Measurements from ENCODE around the gene RNF14.

The RNF14 gene

DNA sequence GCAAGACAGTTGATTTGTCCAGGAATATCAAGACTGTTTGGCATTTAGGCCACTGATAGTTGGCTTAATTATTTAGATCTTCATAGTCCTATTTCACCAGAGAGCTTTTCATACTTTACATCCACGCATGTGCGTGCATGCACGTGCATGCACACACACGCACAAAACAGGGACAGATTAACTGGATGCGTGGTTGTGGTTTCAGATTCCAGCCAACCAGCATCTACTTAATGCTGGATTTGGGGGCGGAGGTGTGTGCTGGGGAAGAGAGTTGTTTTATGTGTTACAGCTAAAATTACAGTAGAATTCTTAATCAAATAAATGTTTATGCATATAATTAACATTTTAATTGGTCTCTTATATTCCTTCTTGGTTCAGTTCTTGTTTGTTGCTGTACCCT lies 7.3 kb downstream of the RNF14 start:
- Histone ChIP-seq H3K27ac (ENCODE audit: insufficient read depth, low read length, poor library complexity, severe bottlenecking) (no peak overlapping the region), H3K4me1 (ENCODE audit: control insufficient read depth, insufficient read depth, low read length, poor library complexity, severe bottlenecking) (no peaks in the 10 kb centered on the region), H3K9me3 (ENCODE audit: control insufficient read depth, low read length) (no peaks in the 10 kb centered on the region), H3K36me3 (ENCODE audit: control insufficient read depth, insufficient read depth, low read length) (peaks cover 56% of the 10 kb centered on the region), H3K4me3 (ENCODE audit: insufficient read depth, low read depth, low read length, poor library complexity, severe bottlenecking) (no peak overlapping the region), H3K27me3 (replicated peaks; ENCODE audit: control insufficient read depth, insufficient read depth, low read length, poor library complexity, severe bottlenecking) (no peaks in the 10 kb centered on the region)
- no peak for DNase-seq

DNA sequence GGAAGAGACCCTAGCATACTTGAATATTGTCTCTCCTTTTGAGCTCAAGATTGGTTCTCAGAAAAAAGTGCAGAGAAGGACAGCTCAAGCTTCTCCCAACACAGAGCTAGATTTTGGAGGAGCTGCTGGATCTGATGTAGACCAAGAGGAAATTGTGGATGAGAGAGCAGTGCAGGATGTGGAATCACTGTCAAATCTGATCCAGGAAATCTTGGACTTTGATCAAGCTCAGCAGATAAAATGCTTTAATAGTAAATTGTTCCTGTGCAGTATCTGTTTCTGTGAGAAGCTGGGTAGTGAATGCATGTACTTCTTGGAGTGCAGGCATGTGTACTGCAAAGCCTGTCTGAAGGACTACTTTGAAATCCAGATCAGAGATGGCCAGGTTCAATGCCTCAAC lies 9.5 kb downstream of the RNF14 start:
- Histone ChIP-seq H3K27ac (ENCODE audit: insufficient read depth, low read length, poor library complexity, severe bottlenecking) (no peak overlapping the region), H3K4me1 (ENCODE audit: control insufficient read depth, insufficient read depth, low read length, poor library complexity, severe bottlenecking) (no peaks in the 10 kb centered on the region), H3K36me3 (ENCODE audit: control insufficient read depth, insufficient read depth, low read length) (peaks cover 76% of the 10 kb centered on the region), H3K27me3 (replicated peaks; ENCODE audit: control insufficient read depth, insufficient read depth, low read length, poor library complexity, severe bottlenecking) (no peaks in the 10 kb centered on the region), H3K4me3 (ENCODE audit: insufficient read depth, low read depth, low read length, poor library complexity, severe bottlenecking) (no peak overlapping the region), H3K9me3 (ENCODE audit: control insufficient read depth, low read length) (no peaks in the 10 kb centered on the region)
- no peak for DNase-seq

DNA sequence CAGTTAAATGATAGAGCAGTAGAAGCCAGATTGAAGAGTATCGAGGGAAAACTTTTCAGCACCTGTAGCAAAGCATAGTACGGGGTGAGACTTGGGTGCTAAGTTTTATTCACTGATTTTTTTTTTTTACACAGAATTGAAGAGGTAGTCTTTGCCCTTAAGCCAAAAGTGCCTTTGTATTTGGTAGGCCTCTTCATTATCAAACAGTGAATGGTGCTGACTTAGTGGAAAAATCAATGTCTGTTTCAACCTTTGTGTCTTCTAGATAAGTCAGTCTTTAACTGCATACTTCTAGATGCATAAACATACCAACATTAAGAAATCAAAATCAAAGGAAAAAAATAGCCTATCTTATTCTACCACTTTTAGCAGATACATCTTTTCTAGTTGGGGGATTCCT lies 13.7 kb downstream of the RNF14 start:
- H3K27me3 ChIP-seq (replicated peaks; ENCODE audit: control insufficient read depth, insufficient read depth, low read length, poor library complexity, severe bottlenecking) = no peaks in the 10 kb centered on the region
- H3K4me1 ChIP-seq (ENCODE audit: control insufficient read depth, insufficient read depth, low read length, poor library complexity, severe bottlenecking) = no peaks in the 10 kb centered on the region
- DNase-seq = no peak
- H3K27ac ChIP-seq (ENCODE audit: insufficient read depth, low read length, poor library complexity, severe bottlenecking) = no peak overlapping the region
- H3K36me3 ChIP-seq (ENCODE audit: control insufficient read depth, insufficient read depth, low read length) = peaks cover 72% of the 10 kb centered on the region
- H3K9me3 ChIP-seq (ENCODE audit: control insufficient read depth, low read length) = no peaks in the 10 kb centered on the region
- H3K4me3 ChIP-seq (ENCODE audit: insufficient read depth, low read depth, low read length, poor library complexity, severe bottlenecking) = no peak overlapping the region

DNA sequence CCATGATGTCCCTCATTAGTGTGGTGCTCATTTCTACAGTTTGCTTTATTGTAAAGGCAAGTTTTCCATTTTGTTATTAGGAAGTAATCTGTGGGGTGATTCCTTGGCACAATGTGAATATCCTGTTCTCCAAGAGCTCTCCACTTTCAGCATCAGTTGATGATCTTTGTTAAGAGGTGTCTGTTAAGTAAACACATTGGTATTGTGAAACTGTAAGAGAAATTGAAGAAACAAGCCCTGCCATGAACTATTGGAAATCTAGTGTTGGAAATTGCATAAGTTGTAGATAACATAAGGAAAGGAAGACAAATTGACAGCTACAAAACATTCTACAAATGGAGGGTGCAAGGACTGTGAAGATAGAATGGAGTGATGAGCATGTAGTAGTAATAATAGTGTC lies 17.2 kb downstream of the RNF14 start:
- H3K36me3 ChIP-seq (ENCODE audit: control insufficient read depth, insufficient read depth, low read length) = peaks cover 55% of the 10 kb centered on the region

DNA sequence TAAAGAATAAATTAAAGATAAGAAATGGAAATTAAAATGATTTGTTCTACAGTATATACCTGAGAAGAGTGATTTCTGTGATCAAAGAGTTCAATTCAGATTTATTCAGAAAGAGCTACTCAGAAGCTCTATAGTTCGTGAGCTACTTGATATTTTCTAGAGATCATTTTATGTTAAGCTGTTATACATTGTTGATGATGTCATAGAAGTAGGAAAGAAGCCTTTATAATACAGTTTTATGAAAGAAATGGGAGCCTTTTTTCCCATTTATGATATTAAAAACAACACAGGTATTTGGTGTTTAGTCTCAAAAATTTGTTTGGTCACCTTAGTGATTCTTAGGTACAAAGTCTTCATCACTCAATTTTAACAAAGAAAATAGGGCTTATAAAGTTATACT lies 20.8 kb downstream of the RNF14 start:
- Histone ChIP-seq H3K36me3 (ENCODE audit: control insufficient read depth, insufficient read depth, low read length) (peaks cover 21% of the 10 kb centered on the region), H3K4me1 (ENCODE audit: control insufficient read depth, insufficient read depth, low read length, poor library complexity, severe bottlenecking) (no peaks in the 10 kb centered on the region), H3K9me3 (ENCODE audit: control insufficient read depth, low read length) (no peaks in the 10 kb centered on the region), H3K27me3 (replicated peaks; ENCODE audit: control insufficient read depth, insufficient read depth, low read length, poor library complexity, severe bottlenecking) (no peaks in the 10 kb centered on the region), H3K4me3 (ENCODE audit: insufficient read depth, low read depth, low read length, poor library complexity, severe bottlenecking) (no peak overlapping the region), H3K27ac (ENCODE audit: insufficient read depth, low read length, poor library complexity, severe bottlenecking) (no peak overlapping the region)
- DNase-seq = no peak

More for the DNA sequence above, 17.2 kb downstream of the RNF14 start:
- no peaks in the 10 kb centered on the region for H3K4me1 ChIP-seq (ENCODE audit: control insufficient read depth, insufficient read depth, low read length, poor library complexity, severe bottlenecking)
- H3K27ac ChIP-seq (ENCODE audit: insufficient read depth, low read length, poor library complexity, severe bottlenecking) = no peak overlapping the region
- H3K27me3 ChIP-seq (replicated peaks; ENCODE audit: control insufficient read depth, insufficient read depth, low read length, poor library complexity, severe bottlenecking) = no peaks in the 10 kb centered on the region
- DNase-seq = no peak
- H3K9me3 ChIP-seq (ENCODE audit: control insufficient read depth, low read length) = no peaks in the 10 kb centered on the region
- no peak overlapping the region for H3K4me3 ChIP-seq (ENCODE audit: insufficient read depth, low read depth, low read length, poor library complexity, severe bottlenecking)

DNA sequence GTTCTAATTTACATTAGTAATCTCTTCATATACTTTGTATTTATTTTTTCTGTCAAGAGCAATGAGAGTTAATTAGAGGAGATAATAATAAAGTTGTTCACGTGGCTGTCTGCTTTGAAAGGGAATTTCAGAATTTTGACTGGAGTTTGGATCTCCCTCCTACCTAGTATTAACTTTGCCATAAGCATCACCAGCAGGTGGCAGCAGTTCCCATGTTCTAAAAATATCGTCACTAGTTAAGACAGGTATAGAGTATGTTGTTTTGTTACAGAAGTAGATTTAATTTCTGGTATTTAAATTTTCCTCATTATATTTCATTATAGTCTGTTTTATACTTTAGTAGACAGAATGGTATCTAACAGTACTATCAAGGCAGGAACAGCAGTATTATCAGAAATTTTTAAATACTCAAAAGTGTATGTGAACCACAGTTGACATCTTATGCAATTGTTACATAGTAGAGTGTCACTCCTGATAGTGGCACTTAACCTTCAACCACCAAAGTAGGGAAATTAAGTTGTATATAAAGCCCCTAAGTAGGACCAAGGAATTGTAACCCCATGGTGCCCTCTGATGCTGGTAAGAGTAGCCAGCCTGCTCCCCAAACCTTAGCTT lies 23.6 kb downstream of the RNF14 start:
- DNase-seq = peak; percentile 45 to 72 (median 56)
- H3K9me3 ChIP-seq (ENCODE audit: control insufficient read depth, low read length) = no peaks in the 10 kb centered on the region
- H3K4me1 ChIP-seq (ENCODE audit: control insufficient read depth, insufficient read depth, low read length, poor library complexity, severe bottlenecking) = no peaks in the 10 kb centered on the region
- no peak overlapping the region for H3K4me3 ChIP-seq (ENCODE audit: insufficient read depth, low read depth, low read length, poor library complexity, severe bottlenecking)
- H3K27ac ChIP-seq (ENCODE audit: insufficient read depth, low read length, poor library complexity, severe bottlenecking) = no peak overlapping the region
- H3K27me3 ChIP-seq (replicated peaks; ENCODE audit: control insufficient read depth, insufficient read depth, low read length, poor library complexity, severe bottlenecking) = no peaks in the 10 kb centered on the region
- H3K36me3 ChIP-seq (ENCODE audit: control insufficient read depth, insufficient read depth, low read length) = peaks cover 9% of the 10 kb centered on the region

DNA sequence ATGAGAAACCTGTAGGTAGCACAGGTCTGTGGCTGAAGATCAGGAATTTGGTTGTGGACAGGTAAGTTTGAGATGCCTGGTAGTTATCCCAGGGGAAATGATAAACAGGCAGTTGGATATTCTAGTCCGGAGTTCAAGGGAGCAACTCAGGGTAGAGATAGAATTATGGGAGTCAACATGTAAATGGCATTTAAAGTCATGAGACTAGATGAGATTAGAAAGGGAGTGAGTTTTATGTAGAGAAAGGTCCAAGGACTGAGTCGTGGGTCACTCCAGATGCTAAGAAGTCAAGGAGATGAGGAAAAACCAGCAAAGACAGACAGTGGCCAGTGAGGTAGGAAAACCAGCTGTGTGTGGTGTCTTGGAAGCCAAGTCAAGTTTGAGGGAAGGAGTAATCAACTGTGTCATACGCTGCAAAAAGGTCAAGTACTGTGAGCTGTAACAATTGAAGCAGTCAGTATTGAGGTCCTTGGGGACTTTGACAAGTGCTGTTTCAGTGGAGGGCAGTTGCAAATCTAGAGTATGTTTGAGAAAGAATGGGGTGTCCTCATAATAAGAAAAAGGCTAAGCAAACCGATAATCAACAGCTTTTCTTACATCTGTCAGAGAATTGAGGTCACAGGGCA lies 25.7 kb downstream of the RNF14 start:
- Histone ChIP-seq H3K4me1 (ENCODE audit: control insufficient read depth, insufficient read depth, low read length, poor library complexity, severe bottlenecking) (no peaks in the 10 kb centered on the region), H3K4me3 (ENCODE audit: insufficient read depth, low read depth, low read length, poor library complexity, severe bottlenecking) (no peak overlapping the region), H3K27ac (ENCODE audit: insufficient read depth, low read length, poor library complexity, severe bottlenecking) (no peak overlapping the region), H3K27me3 (replicated peaks; ENCODE audit: control insufficient read depth, insufficient read depth, low read length, poor library complexity, severe bottlenecking) (no peaks in the 10 kb centered on the region), H3K36me3 (ENCODE audit: control insufficient read depth, insufficient read depth, low read length) (peaks cover 4% of the 10 kb centered on the region), H3K9me3 (ENCODE audit: control insufficient read depth, low read length) (no peaks in the 10 kb centered on the region)
- no peak for DNase-seq

DNA sequence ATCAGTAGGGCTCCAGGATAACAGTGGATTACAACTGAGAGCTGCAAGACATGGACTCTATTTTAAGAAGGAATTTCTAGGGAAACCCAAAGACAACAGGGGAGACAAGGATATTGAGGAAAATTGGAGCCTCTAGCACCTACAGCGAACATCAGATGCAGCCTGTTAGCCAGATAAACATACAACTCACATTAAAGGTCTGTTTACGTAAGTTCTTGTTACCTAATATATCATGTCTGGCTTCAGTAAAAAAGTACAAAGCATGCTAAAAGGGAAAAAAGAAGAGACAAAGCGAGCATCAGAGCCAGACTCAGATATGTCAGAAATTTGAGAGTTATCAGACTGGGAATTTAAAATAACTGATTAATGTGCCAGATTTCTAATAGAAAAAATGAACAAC lies 26.8 kb downstream of the RNF14 start:
- H3K27me3 ChIP-seq (replicated peaks; ENCODE audit: control insufficient read depth, insufficient read depth, low read length, poor library complexity, severe bottlenecking) = no peaks in the 10 kb centered on the region
- H3K36me3 ChIP-seq (ENCODE audit: control insufficient read depth, insufficient read depth, low read length) = peaks cover 4% of the 10 kb centered on the region
- no peak overlapping the region for H3K4me3 ChIP-seq (ENCODE audit: insufficient read depth, low read depth, low read length, poor library complexity, severe bottlenecking)
- no peak overlapping the region for H3K27ac ChIP-seq (ENCODE audit: insufficient read depth, low read length, poor library complexity, severe bottlenecking)
- no peaks in the 10 kb centered on the region for H3K9me3 ChIP-seq (ENCODE audit: control insufficient read depth, low read length)
- DNase-seq = no peak
- no peaks in the 10 kb centered on the region for H3K4me1 ChIP-seq (ENCODE audit: control insufficient read depth, insufficient read depth, low read length, poor library complexity, severe bottlenecking)

DNA sequence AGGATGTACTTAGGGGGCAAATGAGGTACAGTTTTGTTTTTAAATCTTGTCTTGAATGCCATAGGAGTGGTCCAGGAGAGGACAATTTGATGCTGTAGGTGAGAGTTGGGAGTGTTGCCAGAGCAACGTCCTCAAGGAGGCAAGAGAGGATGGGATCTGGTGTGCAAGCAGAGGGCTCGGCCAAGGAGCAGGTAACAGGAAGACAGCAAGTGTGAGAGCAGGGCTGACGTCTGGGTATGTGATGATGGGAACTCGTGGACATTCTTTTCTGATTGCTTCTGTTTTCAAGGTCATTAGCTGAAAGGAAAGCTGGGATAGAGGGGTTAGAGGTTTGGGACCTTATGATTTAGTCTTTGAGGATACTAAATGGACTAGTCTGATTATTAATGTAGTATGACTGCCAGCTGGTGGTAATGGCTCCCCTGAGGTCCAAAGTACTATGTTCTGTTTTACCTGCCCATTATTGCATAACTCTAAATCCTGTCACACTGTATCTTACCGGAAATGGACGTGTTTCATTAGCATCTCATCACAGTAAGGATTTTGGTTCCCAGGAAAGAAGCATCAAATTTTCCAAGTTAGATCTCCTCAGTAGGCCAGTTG lies 28.6 kb downstream of the RNF14 start:
- Histone ChIP-seq H3K9me3 (ENCODE audit: control insufficient read depth, low read length) (no peaks in the 10 kb centered on the region), H3K4me3 (ENCODE audit: insufficient read depth, low read depth, low read length, poor library complexity, severe bottlenecking) (no peak overlapping the region), H3K36me3 (ENCODE audit: control insufficient read depth, insufficient read depth, low read length) (peaks cover 9% of the 10 kb centered on the region), H3K4me1 (ENCODE audit: control insufficient read depth, insufficient read depth, low read length, poor library complexity, severe bottlenecking) (no peaks in the 10 kb centered on the region), H3K27ac (ENCODE audit: insufficient read depth, low read length, poor library complexity, severe bottlenecking) (no peak overlapping the region), H3K27me3 (replicated peaks; ENCODE audit: control insufficient read depth, insufficient read depth, low read length, poor library complexity, severe bottlenecking) (no peaks in the 10 kb centered on the region)
- no peak for DNase-seq

DNA sequence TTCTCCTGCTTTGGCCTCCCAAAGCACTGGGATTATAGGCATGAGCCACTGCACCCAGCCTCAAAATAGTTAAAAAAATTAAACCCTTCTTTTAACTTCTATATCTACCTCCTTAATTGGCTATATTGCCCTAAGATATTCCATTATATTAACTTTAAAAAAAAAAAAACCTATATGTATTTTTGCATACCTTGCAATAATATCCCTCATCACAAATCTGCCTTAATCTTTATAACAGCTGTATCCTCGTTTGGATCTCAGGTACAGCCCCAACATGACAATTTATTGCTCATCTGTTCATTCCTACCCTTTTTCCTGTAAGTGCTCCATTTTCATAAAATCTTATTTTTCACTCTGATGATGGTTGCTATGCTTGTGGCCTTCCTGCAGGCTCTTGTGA lies 31.3 kb downstream of the RNF14 start:
- H3K4me1 ChIP-seq (ENCODE audit: control insufficient read depth, insufficient read depth, low read length, poor library complexity, severe bottlenecking) = no peaks in the 10 kb centered on the region
- H3K27ac ChIP-seq (ENCODE audit: insufficient read depth, low read length, poor library complexity, severe bottlenecking) = no peak overlapping the region

More for the DNA sequence above, 31.3 kb downstream of the RNF14 start:
- Histone ChIP-seq H3K4me3 (ENCODE audit: insufficient read depth, low read depth, low read length, poor library complexity, severe bottlenecking) (no peak overlapping the region), H3K36me3 (ENCODE audit: control insufficient read depth, insufficient read depth, low read length) (peaks cover 29% of the 10 kb centered on the region), H3K27me3 (replicated peaks; ENCODE audit: control insufficient read depth, insufficient read depth, low read length, poor library complexity, severe bottlenecking) (no peaks in the 10 kb centered on the region), H3K9me3 (ENCODE audit: control insufficient read depth, low read length) (no peaks in the 10 kb centered on the region)
- no peak for DNase-seq

Measured in effector memory CD4-positive, alpha-beta T cell (primary cell).